ENCODE data around the gene PTRH2.

The PTRH2 gene

GRCh38 chr17:59707971-59708430 lies 771 bp upstream of the PTRH2 start:
- peaks cover 99% of the 10 kb centered on the region for H3K79me2 ChIP-seq (ENCODE audit: control insufficient read depth, low read length)
- H3K4me3 ChIP-seq (ENCODE audit: low read length), result peak overlapping the region; percentile 90
- H3K9me3 ChIP-seq (ENCODE audit: control insufficient read depth, insufficient read depth, low read length), result no peaks in the 10 kb centered on the region
- H3K9me2 ChIP-seq (replicated peaks; ENCODE audit: control insufficient read depth, low read length), result no peaks in the 10 kb centered on the region
- H3K36me3 ChIP-seq (ENCODE audit: control insufficient read depth, low read length), result peaks cover 36% of the 10 kb centered on the region
- no peaks in the 10 kb centered on the region for H3K27me3 ChIP-seq (ENCODE audit: control insufficient read depth, low read length)
- peaks cover 13% of the 10 kb centered on the region; the same call in 1 of the 2 replicates for H4K20me1 ChIP-seq (ENCODE audit: control insufficient read depth, insufficient read depth, low read depth, low read length)
- H3K4me2 ChIP-seq (ENCODE audit: low read length), result peak overlapping the region; percentile 84
- peak overlapping the region; percentile 84 for H3K27ac ChIP-seq (ENCODE audit: low read depth, low read length)
- TF ChIP-seq CTCF (IDR thresholded peaks at IDR 0.05; ENCODE audit: low read depth, low read length, poor library complexity, severe bottlenecking), result no peak
- TF ChIP-seq EZH2phosphoT487 (IDR thresholded peaks at IDR 0.05; ENCODE audit: borderline replicate concordance, low read length), result no peak
- H3F3A ChIP-seq (ENCODE audit: control insufficient read depth, insufficient read depth), result 0 out of 2 replicates have a peak, but pooled peaks cover 3% of the 10 kb centered on the region
- H3K4me1 ChIP-seq (ENCODE audit: control insufficient read depth, low read length), result peaks cover 34% of the 10 kb centered on the region

- no peak overlapping the region for H3K27ac ChIP-seq (ENCODE audit: low read depth, low read length)
- TF ChIP-seq CTCF (IDR thresholded peaks at IDR 0.05; ENCODE audit: low read depth, low read length, poor library complexity, severe bottlenecking) (no peak), EZH2phosphoT487 (IDR thresholded peaks at IDR 0.05; ENCODE audit: borderline replicate concordance, low read length) (no peak)
- H3F3A ChIP-seq (ENCODE audit: control insufficient read depth, insufficient read depth), result peaks cover 23% of the 10 kb centered on the region
- H4K20me1 ChIP-seq (ENCODE audit: control insufficient read depth, insufficient read depth, low read depth, low read length), result peaks cover 36% of the 10 kb centered on the region
- no peaks in the 10 kb centered on the region for H3K9me2 ChIP-seq (replicated peaks; ENCODE audit: control insufficient read depth, low read length)
- H3K4me1 ChIP-seq (ENCODE audit: control insufficient read depth, low read length), result peaks cover 25% of the 10 kb centered on the region
- no peak overlapping the region for H3K4me3 ChIP-seq (ENCODE audit: low read length)
- H3K27me3 ChIP-seq (ENCODE audit: control insufficient read depth, low read length), result no peaks in the 10 kb centered on the region
- no peaks in the 10 kb centered on the region for H3K9me3 ChIP-seq (ENCODE audit: control insufficient read depth, insufficient read depth, low read length)
- no peak overlapping the region for H3K4me2 ChIP-seq (ENCODE audit: low read length)
- H3K79me2 ChIP-seq (ENCODE audit: control insufficient read depth, low read length), result peaks cover 100% of the 10 kb centered on the region
- H3K36me3 ChIP-seq (ENCODE audit: control insufficient read depth, low read length), result peaks cover 82% of the 10 kb centered on the region
These were observed 4.9 kb downstream of the PTRH2 start for GRCh38 chr17:59702304-59702703.

GRCh38 chr17:59699786-59700185 lies 7.4 kb downstream of the PTRH2 start:
- H3K27me3 ChIP-seq (ENCODE audit: control insufficient read depth, low read length), result no peaks in the 10 kb centered on the region
- peaks cover 28% of the 10 kb centered on the region for H3F3A ChIP-seq (ENCODE audit: control insufficient read depth, insufficient read depth)
- H3K4me2 ChIP-seq (ENCODE audit: low read length), result no peak overlapping the region
- H3K4me1 ChIP-seq (ENCODE audit: control insufficient read depth, low read length), result peaks cover 10% of the 10 kb centered on the region
- peaks cover 85% of the 10 kb centered on the region for H3K36me3 ChIP-seq (ENCODE audit: control insufficient read depth, low read length)
- no peak overlapping the region for H3K4me3 ChIP-seq (ENCODE audit: low read length)
- no peaks in the 10 kb centered on the region for H3K9me2 ChIP-seq (replicated peaks; ENCODE audit: control insufficient read depth, low read length)
- H4K20me1 ChIP-seq (ENCODE audit: control insufficient read depth, insufficient read depth, low read depth, low read length), result peaks cover 30% of the 10 kb centered on the region
- peaks cover 100% of the 10 kb centered on the region for H3K79me2 ChIP-seq (ENCODE audit: control insufficient read depth, low read length)
- H3K27ac ChIP-seq (ENCODE audit: low read depth, low read length), result no peak overlapping the region
- TF ChIP-seq EZH2phosphoT487 (IDR thresholded peaks at IDR 0.05; ENCODE audit: borderline replicate concordance, low read length), result no peak
- TF ChIP-seq CTCF (IDR thresholded peaks at IDR 0.05; ENCODE audit: low read depth, low read length, poor library complexity, severe bottlenecking), result no peak
- H3K9me3 ChIP-seq (ENCODE audit: control insufficient read depth, insufficient read depth, low read length), result no peaks in the 10 kb centered on the region

Data from DOHH2 (cell line).